Upper lobe of right lung (tissue), 1 donor: ENCODE results near the gene HARBI1. TPM values are rescaled to one million over a fixed set of nuclear protein-coding genes. Genes with fewer than 3 reads are reported as not detected.

ENCODE experiments used
- ATAC-seq: fragments of 200-7000 bp; cut with Tn5 transposase; one replicate; pipeline ENCODE4 v1.9.1; 2020; ENCODE audit warnings: mild to moderate bottlenecking, moderate library complexity
- DNase-seq: peaks from one replicate; pipeline ENCODE4 v3.0.0-alpha.2; 2020
- H3K27ac ChIP-seq: fragments of 200-600 bp; one replicate; pipeline ENCODE4 v1.8.0; 2022
- H3K27me3 ChIP-seq: fragments of 200-600 bp; one replicate; pipeline ENCODE4 v1.8.0; 2022; ENCODE audit warnings: mild to moderate bottlenecking
- H3K36me3 ChIP-seq: fragments of 200-600 bp; one replicate; pipeline ENCODE4 v1.8.0; 2022
- H3K4me1 ChIP-seq: fragments of 200-600 bp; one replicate; pipeline ENCODE4 v1.8.0; 2022
- H3K4me3 ChIP-seq: fragments of 200-600 bp; one replicate; pipeline ENCODE4 v1.8.0; 2022; ENCODE audit warnings: mild to moderate bottlenecking
- H3K9me3 ChIP-seq: fragments of 200-600 bp; one replicate; pipeline ENCODE4 v1.8.0; 2022
- intact Hi-C: fragments of 100-400 bp; cut with DNase I; formaldehyde crosslinking; loops from one replicate; pipeline ENCODE4 v1.11.0; 2022
- total RNA-seq: library from RNA; stranded (reverse); fragmentation: NEBNext Ultra II Directional; extraction: Animal tissue kit (Norgen Biotek cat#: 25700); gene quantifications from one replicate; pipeline ENCODE4 v1.2.1, GENCODE V29; 2021
- TF ChIP-seq, protein P1 (sequence below): fragments of 200-600 bp; IDR thresholded peaks from one replicate; pipeline ENCODE4 v1.8.0; 2022; ENCODE audit warnings: antibody characterized with exemption
- donor health status: DM: no; HTN: yes; CAD: no; lungs with severe emphysema.

HARBI1 gene
- total RNA-seq, 1 donor from 2014 or later: 5.2 TPM

GRCh38 chr11:46617972-46618314, 916 bp upstream of the HARBI1 start:
- intact Hi-C loops: no loop called here

GRCh38 chr11:46616551-46617133, 385 bp downstream of the HARBI1 start:
- Histone ChIP-seq H3K4me3 (peak overlapping the region; percentile 80), H3K36me3 (peaks cover 8% of the 10 kb centered on the region), H3K9me3 (no peaks in the 10 kb centered on the region), H3K27me3 (no peaks in the 10 kb centered on the region), H3K27ac (peak overlapping the region; percentile 95), H3K4me1 (peaks cover 29% of the 10 kb centered on the region)
- no peak for DNase-seq
- TF ChIP-seq, protein P1, sequence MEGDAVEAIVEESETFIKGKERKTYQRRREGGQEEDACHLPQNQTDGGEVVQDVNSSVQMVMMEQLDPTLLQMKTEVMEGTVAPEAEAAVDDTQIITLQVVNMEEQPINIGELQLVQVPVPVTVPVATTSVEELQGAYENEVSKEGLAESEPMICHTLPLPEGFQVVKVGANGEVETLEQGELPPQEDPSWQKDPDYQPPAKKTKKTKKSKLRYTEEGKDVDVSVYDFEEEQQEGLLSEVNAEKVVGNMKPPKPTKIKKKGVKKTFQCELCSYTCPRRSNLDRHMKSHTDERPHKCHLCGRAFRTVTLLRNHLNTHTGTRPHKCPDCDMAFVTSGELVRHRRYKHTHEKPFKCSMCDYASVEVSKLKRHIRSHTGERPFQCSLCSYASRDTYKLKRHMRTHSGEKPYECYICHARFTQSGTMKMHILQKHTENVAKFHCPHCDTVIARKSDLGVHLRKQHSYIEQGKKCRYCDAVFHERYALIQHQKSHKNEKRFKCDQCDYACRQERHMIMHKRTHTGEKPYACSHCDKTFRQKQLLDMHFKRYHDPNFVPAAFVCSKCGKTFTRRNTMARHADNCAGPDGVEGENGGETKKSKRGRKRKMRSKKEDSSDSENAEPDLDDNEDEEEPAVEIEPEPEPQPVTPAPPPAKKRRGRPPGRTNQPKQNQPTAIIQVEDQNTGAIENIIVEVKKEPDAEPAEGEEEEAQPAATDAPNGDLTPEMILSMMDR: no peak
- intact Hi-C loops: no loop called here
- peak; percentile 2 for ATAC-seq

More at GRCh38 chr11:46617972-46618314, 916 bp upstream of the HARBI1 start:
- no peaks in the 10 kb centered on the region for H3K9me3 ChIP-seq
- TF ChIP-seq, protein P1: no peak
- H3K4me1 ChIP-seq: peaks cover 29% of the 10 kb centered on the region
- no peaks in the 10 kb centered on the region for H3K27me3 ChIP-seq
- DNase-seq (no peak), ATAC-seq (no peak)
- peak overlapping the region; percentile 95 for H3K27ac ChIP-seq
- peak overlapping the region; percentile 80 for H3K4me3 ChIP-seq
- H3K36me3 ChIP-seq: peaks cover 15% of the 10 kb centered on the region

DNA sequence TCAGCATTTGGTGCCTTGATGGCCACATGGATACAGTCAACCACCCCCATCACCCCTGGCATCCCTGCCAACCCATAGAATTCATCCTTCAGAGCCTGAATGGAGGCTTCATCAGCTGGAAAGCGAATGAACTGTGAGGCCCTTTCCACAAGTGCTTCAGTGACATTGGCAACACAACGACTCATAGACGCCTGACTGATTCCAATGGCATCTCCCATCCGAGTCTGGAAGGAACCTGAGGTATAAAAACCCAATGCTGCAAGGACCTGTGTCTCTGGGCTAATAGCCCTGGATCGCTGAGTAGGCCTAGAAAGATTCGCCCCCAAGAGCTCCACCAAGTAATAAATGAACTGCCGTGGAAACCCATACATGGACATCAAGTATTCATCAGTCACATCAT, 1.3 kb downstream of the HARBI1 start:
- TF ChIP-seq, protein P1: no peak
- Histone ChIP-seq H3K9me3 (no peaks in the 10 kb centered on the region), H3K27ac (no peak overlapping the region), H3K4me3 (no peak overlapping the region), H3K36me3 (no peaks in the 10 kb centered on the region), H3K4me1 (peaks cover 29% of the 10 kb centered on the region), H3K27me3 (no peaks in the 10 kb centered on the region)
- DNase-seq (no peak), ATAC-seq (no peak)
- intact Hi-C loops: no loop called here

- intact Hi-C loops: no loop called here
- Histone ChIP-seq H3K27me3 (no peaks in the 10 kb centered on the region), H3K9me3 (no peaks in the 10 kb centered on the region), H3K36me3 (no peaks in the 10 kb centered on the region), H3K27ac (no peak overlapping the region), H3K4me3 (no peak overlapping the region), H3K4me1 (peaks cover 10% of the 10 kb centered on the region)
- DNase-seq (no peak), ATAC-seq (no peak)
- TF ChIP-seq, protein P1: no peak
Observed at GRCh38 chr11:46612326-46612725, 4.7 kb downstream of the HARBI1 start.

DNA sequence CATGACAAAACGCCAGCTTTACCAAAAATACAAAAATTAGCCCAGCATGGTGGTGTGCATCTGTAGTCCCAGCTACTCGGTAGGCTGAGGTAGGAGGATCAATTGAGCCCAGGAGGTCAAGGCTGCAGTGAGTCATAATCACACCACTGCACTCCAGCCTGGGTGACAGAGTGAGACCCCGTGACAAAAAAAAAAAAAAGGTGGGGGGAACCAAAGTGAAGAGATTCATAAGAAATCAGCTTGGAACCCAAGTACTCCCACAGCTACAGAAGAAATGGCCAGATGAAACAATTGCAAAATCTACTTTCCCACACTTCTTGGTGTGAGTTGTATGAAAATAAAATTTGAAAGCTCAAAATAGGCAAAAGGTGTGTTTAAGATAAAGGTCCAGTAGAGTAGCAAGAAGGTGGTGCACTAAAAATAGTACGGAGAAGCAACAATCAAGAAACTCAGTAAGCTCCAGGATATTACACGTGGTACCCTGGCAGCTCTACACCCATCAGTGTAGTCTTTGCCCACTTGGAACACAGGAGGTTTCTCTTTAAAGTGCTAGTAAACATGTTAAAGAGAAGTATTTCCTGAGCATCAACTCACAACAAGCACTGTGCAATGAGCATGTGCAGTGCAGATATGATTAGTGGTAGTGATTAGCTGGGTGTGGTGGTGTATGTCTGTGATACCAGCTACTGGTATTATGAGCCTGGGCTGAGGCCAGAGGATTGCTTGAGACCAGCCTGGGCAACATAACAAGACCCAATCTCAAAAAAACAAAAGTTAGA, 5.3 kb downstream of the HARBI1 start:
- DNase-seq: no peak
- no peak for ATAC-seq
- intact Hi-C loops: no loop called here
- Histone ChIP-seq H3K4me3 (no peak overlapping the region), H3K27ac (no peak overlapping the region), H3K9me3 (no peaks in the 10 kb centered on the region), H3K36me3 (no peaks in the 10 kb centered on the region), H3K4me1 (peaks cover 10% of the 10 kb centered on the region), H3K27me3 (no peaks in the 10 kb centered on the region)
- TF ChIP-seq, protein P1: no peak
